Measurements from ENCODE around the gene NUMA1.
A peak's percentile ranks its signal among the peaks of the same experiment; 100 is the strongest.

The NUMA1 gene

DNA sequence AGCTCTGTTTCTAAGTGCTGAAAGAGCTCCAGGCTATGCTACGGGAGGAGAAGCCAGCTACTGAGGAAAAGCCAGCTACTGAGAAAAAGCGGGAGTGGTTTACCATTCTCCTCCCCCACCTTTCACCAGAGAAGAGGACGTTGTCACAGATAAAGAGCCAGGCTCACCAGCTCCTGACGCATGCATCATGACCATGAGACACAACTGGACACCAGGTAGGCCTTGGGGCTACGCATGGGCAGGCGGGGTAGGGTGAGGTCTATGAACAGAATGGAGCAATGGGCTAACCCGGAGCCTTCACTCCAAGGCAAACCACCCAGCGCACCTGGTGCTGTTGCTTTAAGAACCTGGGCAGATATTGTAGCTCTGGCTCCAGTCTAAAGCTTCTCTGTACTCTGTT, 80.5 kb downstream of the NUMA1 start:
- no peak for DNase-seq

DNA sequence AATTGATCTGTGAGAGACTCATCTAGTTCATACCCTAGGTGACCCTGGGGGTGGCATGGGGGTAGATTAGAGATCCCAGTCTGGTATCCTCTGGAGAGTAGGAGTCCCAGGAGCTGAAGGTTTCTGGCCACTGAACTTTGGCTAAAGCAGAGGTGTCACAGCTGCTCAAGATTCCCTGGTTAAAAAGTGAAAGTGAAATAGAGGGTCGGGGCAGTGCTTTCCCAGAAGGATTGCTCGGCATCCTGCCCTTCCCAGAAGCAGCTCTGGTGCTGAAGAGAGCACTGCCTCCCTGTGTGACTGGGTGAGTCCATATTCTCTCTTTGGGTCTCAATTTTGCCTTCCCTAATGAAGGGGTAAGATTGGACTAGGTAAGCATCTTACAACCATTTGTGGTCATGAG, 81.0 kb downstream of the NUMA1 start:
- no peak for DNase-seq

DNA sequence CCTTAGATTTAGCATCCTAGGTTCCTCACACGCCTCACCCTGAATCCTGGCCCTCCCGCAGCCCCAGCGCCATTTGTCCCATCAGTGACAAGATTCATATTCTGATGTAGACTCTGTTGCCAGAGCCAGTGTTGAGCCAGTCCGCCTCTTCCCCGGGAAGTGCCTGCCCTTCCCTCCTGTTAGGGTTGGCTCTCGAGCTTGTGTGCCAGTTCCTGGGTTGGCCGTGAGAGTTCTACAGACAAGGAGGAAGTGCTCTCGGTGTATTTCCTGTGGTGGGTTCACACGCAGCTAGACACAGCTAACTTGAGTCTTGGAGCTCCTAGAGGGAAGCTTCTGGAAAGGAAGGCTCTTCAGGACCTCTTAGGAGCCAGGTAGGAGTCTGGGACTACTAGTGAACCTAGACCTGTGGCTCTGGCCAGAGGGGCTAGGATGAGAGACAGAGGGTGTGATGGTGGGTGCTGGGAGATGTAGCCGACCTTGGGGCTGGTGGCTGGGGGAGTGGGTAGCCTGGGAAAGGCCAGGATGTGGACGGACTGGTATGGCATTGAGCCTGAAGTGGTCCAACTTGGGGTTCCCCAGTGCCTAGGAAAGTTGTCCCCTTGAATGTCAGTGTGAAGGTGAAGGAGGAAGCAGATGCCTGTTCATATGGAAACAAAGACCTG, 81.6 kb downstream of the NUMA1 start, which contains the start of gene IL18BP:
Gene IL18BP (plus strand): TSS at position 261 of the 662 bp plus-strand sequence. CDS start 1,076 bp downstream, outside the sequence.
- no peak for DNase-seq

DNA sequence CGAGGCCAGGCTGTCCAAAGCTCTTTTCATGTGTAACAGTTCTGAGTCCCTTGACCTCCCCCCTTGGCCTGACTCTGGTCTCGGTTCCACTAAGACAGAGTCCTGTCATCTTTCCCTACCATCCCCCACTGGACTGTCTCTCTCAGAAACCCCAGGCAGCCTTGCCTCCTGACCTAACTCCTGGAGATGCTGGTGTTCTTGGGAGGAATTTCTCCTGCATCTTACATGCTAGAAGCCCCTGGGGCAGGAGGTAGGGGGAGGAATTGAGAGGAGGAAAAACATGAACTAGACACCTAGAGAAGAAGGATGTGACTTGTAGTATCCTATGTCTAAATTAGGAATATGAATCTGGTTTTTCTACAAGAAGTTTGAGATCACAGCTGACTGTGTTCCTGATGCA, 82.3 kb downstream of the NUMA1 start:
- DNase-seq = no peak

DNA sequence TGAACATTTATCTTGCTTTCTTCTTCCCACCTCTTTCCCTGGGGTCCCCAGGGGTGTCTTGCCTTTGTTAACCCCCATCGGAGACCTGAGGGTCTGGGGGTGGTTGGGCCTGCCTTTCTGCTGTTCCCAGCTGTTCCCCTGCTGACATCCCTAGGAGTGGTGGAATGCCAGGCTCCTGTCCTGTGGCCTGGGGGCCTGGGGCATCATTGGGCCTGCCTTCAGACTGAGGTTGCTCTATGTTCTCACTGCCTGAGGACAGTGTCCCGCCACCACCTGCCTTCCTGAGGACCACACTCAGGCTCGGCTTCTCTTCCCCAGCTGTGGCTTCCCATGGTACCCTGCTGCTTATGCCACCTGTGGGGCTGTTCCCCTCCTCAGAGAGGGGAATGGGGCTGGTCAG, 82.7 kb downstream of the NUMA1 start:
- DNase-seq = no peak

DNA sequence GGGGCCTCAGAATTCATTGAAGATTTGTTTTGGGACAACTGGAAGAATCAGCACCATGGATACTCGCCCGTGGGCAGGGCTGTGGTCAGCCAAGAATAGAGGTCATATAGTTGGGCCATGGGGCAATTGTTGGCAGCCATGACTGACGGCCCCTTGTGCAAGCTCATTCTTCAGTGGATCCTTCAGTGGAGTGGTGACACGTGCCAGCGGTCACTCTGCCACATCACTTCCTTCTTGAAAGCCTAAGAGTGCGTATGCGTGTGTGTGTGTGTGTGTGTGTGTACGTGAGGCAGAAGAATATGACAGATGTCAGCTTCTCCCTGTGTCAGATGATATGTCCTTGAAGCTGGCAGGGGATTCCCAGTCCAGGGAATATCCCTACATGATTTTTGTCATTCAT, 83.4 kb downstream of the NUMA1 start:
- DNase-seq = no peak

DNA sequence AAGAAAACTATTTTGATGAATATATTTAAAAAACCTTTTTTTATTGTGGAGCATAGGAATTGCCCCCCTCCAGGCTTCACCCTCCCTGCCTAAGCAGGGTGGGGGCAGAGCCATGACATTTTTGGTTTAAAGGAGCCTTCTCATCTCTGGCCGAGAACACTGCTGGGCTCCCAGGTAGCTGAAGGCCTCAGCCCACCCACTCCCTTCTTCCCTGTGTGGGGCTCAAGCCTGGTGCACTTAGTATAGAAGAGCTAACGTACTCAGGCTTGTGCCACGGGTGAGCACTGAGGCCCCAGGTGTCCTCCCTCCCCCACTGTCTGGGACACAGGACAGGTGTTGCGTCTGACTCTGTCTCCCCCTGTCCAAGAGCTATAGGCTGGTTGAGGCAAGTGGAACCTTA, 83.8 kb downstream of the NUMA1 start:
- no peak for DNase-seq

DNA sequence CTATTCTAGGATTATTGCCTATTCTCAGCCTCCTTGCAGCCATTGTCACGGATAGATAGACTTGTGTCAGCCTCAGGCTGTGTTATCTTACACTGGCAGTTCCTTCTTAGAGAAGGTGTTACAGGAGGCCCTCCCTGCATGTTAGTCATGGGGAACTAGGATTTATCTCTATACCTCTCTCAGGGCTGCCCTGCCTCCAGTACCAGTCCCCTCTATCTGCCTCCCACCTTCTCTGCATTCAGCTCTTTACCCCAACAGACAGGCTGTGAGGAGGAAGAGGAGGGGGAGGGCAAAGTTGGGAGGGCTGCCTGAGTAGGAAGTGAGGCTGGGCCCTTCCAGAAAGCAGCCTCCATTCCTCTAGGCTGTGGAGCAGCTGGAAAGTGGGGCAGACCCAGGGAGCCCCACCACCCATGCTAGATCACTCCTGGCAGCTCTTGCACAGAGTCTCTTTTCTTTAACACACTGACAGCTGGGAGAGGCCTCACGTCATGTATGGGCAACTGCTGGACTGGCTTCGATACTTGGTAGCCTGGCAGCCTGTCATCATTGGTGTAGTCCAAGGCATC, 84.5 kb downstream of the NUMA1 start:
- DNase-seq = no peak

DNA sequence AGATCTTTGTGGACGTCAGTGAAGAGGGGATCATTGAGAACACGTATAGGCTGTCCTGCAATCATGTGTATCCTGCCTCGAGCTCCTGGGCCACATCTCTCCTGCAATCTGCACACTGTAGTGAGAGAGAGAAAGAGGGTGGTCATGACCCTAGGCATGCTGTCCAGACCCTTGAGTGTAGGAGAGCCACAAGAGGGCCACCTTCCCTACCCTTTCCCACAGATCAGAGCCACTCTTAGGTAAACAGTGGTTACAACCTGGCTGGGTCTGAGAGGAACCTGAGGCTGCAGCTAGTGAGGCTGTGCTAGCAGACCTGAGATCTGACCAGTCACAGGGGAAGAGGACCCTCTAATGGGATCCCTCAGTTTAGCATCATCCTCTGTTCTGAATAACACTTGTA, 85.6 kb downstream of the NUMA1 start:
- no peak for DNase-seq

DNA sequence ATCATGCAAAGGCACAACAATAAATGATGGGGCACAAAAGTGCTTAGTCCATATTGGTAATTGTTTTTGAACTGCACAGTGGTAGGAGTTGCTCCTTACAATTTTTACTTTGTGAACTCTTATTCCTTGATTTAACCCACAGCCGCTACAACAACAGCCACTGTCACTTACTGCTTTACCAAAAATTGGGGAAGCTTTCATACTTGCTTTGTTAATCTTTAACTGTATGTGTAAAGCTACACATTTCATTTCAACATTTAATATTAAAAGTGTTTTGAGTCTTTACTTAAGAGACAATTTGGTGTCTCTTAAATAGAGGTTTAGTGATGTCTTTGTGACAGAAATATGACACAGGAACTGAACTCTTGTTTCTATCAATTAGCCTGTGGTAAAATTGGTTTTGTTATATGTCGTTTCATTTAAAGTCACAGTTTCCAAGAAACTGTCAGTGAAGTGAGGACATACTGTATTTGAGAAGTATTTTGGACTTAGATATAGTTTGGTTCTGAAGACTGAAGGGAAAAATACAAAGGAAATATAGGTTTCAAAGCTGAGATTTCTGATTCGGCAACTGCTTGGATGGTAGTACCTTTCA, 88.1 kb downstream of the NUMA1 start:
- DNase-seq = no peak

DNA sequence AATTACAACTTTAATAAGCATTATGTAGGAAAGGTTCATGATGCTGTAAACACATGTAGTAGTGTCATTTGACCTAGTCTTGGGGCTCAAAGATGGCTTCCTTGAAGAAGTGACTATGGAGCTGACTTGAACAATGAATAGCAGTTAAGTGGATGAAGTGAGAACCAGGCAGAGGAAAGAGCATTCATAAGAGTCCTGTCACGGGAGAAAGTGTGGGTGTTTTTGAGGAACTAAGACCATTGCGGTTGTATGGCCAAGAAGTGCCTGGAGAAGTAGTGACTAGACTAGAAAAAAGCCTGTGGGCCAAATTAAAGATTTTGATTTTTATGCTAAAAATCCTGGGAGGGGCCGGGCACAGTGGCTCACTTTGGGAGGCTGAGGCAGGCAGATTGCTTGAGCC, 88.8 kb downstream of the NUMA1 start:
- no peak for DNase-seq

DNA sequence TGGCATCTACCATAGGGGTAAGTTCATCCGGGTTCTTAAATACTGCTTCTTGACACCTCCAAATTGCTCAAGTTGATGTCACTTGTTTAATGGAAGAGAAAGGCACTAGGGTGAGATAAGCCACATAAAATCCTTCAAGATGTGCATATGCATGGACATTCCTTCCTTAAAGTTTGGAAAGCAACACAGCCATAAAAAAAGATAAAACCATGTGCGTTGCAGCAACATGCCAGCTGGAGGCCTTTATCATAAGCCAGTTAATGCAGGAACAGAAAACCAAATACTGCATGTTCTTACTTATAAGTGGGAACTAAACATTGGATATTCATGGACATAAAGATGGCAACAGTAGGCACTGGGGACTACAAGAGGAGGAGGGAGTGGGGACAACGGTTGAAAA, 89.6 kb downstream of the NUMA1 start:
- DNase-seq = no peak

DNA sequence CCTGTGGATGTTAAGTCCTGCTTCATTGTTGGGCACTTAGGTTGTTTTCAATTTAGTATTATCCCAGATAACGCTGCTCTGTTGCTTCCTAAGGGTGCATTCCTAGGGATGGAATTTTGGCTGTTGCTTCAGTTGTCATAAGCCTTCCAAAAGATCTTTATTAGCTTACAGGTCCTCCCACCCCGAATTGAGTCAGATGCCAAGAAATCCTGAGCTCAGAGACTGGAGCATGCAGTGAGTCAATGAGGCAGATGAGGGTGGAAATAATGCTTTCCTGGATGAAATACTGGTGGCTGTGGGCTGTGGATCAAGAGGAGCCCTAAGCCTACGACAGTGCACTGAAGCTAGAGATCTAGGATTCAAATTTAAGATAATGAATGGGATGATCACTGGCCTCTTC, 92.3 kb downstream of the NUMA1 start:
- DNase-seq = no peak

DNA sequence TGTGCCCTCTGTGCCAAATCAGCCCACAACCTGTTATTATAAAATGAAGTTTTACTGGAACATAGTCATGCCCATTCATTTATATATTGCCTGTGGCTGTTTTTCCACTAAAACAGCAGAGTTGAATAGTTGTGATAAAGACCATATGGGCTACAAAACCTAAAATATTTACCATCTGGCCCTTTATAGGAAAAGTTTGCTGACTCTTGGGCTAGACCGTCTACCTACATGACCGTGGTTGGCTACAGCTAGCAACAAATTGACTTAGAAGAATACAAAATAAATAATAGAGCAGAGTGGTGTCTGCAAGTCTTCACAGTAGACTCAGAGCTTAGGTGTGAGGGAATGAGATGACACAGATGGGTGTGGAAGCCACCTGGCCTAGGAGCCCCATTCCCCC, 92.8 kb downstream of the NUMA1 start:
- DNase-seq = no peak

DNA sequence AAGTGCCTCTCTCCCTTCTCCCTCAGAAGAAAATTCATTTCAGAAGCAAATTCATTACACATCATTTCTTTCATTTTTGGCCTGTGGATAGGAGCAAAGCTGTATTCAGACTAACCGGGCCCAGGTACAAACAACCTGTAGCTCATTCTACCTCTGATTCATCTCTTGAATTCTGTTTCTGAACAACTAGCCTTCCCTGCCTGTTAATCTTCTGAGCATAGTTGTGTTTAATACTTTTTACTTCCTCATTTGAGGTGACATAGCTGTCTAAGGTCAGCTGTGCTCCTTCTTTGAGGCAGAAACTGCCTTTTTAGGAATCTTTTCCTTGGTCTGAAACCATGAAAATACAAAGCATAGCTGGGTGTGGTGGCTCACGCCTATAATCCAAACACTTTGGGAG, 94.2 kb downstream of the NUMA1 start:
- no peak for DNase-seq

DNA sequence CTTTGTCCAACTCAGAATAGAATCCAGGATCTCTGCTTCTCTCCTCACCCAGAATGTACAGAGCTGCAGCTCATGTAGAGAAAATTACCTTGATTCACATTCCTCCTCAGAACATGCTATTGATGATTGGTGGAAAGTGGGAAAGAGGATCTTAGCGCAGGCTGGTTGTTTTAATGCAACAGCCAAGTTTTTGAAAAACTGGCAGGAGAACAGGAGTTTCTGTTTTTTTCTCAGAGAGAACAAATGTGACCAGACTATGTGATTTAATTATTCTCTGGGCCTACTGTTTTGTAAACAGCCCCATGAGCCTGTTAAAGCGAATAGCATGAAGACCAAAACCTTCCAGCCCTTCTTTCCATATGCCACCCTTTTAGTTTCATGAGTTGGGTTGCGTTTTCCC, 100.7 kb downstream of the NUMA1 start:
- no peak for DNase-seq

DNA sequence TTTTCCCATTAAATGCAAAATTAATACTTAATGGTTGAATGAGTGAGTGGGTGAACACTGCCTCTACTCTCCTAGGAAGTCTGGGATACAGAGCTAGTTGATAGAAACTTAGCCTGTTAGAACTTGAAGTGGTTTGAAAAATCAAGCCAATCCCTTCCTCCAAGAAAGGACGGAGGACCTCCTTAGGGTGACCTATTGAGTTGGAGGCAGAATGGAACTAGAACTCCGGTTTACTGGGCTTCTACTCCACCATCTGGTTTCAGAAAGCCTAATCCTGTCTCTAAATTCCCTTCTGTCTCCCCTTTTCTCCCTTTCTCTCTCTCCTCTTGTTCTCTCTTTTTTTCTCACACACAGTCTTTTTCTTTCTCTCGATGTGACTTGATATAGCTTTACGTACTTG, 101.2 kb downstream of the NUMA1 start:
- no peak for DNase-seq

DNA sequence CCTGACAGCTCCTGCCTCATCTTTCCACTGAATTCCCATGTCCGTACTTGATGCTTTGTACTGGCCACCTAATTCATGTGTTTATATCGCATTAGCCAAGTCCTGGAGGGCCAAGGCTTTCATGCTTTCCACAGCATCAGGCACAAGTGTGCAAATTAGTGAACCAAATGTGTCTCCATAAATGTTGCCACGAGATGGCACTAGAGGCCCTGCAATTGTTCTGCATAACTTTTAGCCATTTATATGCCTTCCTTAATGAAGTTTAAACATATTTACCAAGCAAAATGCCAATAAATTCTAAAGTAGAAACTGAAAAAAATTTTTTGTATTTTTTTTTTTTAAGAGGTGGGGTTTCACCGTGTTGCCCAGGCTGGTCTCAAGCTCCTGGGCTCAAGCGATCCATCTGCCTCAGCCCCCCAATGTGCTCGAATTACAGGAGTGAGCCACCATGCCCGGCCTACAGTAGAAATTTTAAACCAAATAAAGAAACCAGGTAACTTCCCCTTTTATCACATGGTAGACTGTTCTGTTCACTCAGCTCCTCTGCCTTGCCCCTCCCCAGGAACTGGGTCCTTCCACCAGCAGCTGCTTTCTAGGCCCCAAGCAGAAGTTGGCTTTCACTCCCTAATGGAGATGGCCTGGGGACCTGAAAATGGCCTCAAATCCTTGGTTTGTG, 102.5 kb downstream of the NUMA1 start:
- peak; percentile 44 for DNase-seq

DNA sequence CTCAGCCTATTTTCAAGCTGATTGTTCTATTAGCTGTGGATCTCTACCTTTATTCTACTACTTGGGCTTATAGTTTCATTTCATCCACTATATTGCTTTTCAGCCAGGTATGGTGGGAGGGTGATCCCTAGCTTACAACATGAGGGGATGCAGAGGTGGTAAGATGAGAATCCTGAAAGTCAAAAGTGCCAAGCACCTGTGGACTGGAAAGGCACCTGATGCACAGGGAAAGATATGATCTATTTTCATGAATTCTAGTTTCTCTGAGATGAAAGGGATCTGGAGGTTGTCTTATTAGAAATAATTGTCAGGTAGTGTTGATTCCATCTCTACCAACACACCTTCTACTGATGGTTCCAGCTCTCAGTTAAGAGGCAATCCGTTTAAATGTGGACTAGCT, 103.3 kb downstream of the NUMA1 start:
- DNase-seq = no peak

DNA sequence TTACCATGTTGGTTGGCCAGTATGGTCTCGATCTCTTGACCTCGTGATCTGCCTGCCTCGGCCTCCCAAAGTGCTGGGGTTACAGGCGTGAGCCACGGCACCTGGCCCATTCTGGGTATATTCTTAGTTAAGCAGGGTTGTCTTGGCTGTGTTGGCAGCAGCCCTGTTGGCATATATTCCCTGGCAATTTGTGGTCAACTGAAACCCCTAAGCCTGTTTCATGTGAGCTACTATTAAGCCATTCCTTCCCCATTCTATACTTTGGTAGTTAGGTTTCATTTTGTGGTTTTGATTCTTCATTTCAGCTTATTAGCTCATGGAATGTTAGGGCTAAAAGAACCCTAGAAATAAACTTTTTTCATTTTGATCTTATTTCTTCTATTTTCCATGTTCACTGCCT, 103.8 kb downstream of the NUMA1 start:
- no peak for DNase-seq

DNA sequence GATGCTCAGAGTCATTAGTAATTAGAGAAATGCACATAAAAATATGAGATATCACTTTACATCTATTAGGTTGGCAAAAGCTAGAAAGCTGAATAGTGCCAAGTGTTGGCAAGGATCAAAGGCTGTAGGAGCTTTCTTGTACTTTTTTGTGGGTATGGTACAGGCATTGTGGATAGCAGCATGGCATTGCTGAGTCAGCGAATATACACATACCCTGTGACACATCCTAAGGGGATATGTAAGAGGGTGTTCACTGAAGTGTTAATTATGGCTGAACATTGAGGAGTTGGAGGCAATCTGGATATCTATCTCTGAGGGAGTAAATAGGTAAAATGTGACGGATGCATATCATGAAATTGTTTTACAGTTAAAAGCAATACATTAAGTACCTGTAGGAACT, 108.7 kb downstream of the NUMA1 start:
- DNase-seq = no peak

DNA sequence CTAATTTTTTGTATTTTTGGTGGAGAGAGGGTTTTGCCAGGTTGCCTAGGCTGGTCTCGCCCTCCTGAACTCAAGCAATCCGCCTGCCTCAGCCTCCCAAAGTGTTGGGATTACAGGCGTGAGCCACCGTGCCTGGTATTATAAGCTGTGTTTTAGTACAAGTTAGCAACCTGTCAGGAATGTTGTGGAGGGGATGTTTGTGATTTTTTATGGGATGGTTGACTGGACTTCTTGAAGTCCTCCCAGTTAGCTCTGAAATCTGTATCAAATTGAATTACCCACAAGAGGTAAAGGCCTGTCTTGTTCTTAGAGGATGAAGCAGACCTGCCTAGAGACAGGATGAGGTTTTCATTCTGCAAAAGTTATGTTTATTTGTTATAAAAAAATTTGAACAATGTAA, 115.7 kb downstream of the NUMA1 start:
- DNase-seq = no peak

DNA sequence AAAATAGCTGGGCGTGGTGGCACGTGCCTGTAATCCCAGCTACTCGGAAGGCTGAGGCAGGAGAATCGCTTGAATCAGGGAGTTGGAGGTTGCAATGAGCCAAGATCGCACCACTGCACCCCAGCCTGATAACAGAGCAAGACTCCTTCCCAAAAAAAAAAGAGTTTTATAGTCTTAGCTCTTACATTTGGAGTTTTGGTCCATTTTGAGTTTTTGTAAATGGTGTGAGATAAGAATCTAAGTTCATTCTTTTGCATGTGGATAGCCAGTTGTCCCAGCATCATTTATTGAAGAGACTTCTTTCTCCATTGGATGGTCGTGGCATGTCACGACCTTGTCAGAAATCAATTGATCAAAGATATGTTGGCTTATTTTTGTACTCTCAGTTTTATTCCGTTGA, 116.9 kb downstream of the NUMA1 start:
- no peak for DNase-seq

DNA sequence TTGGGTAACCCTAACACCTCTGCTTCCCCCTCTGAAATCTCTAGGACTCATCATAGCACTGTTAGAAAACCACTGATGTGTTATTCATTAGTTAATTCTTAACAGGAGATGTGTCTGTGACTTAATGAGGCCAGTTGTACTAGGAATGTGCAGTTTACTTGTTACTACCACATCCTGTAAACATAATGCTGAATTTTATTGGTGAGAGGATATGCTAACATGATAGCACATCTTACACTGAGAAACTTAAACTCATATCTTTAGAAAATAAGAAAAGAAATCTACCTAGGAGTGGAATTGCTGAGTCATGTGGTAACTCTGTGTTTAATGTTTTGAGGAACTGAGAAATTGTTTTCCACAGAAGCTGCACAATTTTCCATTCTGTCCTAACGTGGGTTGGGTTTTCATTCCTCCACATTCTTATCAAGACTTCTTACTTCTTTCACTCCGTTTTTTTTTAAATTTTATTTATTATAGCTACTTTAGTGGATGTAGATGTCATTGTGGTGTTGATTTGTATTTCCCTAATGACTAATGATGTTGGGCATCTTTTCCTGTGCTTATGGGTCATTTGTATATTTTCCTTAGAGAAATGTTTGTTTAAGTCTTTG, 117.8 kb downstream of the NUMA1 start:
- no peak for DNase-seq
